NCI-H748 treated with DMSO at 0.1 percent for 48 hours (cell line): ENCODE results near the gene APOB.

Source experiments
- DNase-seq: peaks from one replicate; lab custom pipeline; 2025; lab: John Stamatoyannopoulos, UW

Gene APOB

DNA sequence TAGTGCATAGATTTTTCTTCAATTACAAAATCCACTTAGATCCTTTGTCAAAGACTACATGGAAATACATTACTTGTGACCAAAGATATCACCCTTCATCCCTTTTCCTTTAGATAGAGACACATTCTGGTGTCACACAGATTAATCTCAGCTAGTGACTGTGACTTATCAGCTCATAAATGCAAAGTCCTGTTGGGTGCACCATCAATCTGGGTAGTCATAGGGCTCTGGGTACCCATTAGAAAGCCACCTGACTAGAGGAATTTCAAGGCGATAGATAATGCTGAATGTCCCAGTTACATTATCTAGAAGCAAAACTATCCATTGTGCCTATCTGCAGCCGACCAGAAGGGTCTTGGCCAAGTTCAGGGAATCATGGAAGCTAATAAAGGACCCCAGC lies 2.6 kb upstream of the APOB start:
- no peak for DNase-seq

DNA sequence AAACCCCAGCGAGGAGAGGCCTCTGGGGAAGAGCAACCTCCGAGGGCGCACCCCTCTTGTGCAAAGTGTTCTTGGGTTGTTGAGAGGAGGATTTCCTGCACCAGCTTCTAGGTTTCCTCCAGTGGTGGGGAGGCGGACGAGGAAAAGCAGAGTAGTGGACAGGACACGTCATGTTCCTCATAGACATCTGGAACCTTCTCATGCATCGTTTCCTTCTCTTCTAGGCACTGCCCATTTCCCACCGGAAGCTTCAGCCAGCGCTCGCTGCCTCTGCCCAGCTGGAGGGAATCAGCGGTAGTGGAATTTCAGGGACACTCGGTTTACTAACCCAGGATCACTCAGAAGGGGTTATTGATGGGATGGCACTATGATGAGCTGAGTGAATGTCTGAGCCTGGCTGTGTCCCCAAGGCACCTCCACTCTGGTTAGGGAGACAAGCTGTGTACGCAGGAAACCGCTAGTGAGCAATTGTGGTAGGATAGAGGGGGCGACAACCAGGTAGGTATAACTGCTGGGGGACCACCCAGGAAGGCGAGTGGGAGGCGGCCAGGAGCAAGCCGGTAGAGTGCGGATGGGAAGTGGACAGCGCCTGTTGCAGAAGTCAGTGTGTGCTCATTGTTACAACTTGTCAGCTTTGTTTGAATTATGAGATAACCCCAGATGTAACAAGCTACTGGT lies 960 bp upstream of the APOB start:
- DNase-seq: no peak

DNA sequence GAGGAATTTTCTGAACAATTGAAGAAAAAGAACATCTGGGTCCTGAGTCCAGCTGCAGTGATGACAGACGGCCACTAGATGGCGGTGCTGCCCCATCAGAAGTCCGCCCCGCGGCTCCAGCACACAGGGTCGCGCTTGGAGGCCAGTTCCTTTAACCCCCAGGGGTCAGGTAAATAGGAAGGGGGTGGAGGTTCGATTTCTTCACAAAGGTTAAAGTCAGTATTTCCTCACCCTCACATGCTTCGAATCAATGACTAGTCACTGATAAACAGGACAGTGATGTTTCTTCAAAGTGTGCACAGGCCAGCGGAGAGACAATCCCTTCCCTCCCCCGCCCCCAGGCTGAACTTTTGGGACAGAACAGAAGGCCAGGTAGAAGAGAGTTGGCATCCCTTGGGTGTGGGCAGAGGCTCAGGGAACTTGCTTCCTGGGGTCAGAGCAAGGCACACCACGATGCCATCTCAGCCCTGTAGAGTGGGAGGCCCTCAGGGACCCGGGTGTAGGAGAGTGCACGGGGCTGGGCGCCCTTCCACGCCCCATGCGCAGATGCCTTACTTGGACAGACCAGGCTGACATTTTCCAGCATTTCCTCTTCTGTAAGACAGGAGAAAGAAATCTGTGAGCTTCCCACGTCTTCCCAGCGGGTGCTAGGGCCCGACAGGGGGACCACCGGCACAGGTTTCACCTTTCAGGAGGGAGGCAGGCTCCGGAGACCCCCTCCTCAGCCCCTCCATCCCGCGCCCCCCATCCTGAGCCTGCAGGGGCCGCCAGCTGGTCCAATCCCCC lies 722 bp downstream of the APOB start:
- DNase-seq: peak; percentile 20

DNA sequence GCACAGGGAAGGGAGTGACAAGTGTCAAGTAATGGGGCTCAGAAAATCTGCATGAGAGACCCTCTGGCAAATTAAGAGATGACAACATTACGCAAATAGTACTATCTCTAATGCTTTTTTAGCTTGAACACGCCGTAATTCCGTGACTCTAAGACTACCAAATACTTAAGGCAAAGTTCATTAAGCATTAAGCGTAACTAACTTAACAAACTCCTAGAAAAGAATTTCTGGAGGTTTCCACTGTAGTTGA lies 1.2 kb downstream of the APOB start:
- DNase-seq: no peak

DNA sequence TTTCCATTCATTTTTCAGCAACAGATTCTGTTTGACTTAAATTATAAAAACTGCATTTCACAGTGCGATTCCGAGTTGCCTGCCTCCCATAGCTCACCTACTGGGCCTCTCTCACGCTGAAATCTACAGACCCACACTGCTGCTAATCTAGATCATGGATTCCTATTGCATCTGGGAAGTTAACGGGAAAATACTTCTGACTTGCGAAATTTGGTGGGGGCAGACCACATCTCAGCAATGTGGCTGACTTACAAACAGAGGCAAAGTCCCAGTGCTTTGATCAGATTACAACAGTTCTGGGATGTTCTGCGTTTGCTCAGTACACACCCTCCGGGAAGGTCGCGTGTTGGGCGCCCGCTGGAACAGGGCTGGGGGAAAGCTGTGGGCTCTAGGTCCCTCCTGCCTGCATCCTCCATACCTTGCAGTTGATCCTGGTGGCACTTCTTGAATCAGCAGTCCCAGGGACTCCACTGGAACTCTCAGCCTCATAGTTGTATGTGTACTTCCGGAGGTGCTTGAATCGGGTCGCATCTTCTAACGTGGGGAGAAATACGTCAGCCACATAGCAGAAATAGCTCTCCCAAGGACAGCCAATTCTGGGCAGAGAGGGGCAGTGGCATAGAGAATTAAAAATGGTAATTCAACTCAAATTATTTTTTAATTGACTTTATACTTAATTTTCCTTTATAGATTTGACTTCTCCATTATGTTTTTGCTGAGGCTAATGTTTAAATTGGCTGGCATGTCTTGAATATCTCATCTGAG lies 1.7 kb downstream of the APOB start:
- DNase-seq: no peak

DNA sequence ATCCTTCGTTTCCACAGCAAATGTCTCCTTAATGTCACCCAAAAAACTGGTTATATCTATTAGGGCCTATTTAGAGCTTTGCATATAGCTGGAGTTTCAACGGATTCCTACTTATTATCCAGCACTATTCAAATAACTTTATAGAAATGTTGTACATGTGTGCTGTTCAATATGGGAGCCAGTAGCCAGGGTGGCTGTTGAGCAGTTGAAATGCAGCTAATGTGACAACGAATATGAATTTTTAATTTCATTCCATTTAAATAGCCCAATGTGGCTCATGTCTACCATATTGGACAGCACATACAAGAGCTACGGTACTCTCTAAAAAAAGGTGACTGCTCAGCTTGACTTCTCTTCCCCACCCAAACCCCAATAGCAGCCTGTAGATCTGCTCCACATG lies 2.4 kb downstream of the APOB start:
- DNase-seq: no peak

DNA sequence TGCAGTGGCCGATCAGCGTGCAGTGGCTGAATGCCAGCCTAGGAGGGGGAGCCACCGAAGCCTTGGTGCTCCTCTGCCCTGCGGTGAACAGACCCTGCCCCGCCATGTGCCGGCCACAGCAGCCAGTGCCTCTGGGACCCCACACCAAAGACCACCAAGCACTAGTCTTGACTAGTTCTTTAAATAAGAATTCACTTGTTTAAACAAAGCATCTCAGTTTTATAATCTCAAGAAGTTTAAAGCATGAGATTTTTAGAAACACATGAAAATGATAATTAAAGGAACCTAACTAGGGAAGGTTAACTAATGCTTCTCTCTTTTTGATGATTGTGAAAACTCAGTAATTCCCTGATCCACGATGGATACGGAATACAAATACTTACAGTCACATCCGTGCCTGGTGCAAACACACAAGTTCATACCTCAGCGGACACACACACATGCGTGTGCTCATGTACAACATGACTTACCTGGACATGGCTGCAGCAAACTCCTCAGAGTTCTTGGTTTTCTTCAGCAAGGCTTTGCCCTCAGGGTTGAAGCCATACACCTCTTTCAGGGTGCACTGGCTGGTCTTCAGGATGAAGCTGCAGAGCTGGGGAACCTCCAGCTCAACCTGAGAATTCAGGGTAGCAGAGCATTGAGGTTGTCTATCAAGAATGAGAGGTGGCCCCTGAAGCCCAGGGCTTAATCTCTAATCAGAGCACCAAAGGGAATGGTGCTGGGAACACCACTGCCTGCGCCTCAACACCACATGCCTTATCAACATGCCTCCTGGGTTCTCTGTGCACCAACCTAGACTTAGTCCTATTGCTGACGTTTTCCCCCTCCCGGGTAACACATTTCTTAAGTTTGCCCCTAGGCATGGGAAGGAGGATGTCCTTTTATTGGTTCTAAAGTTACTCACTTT lies 3.1 kb downstream of the APOB start:
- no peak for DNase-seq

DNA sequence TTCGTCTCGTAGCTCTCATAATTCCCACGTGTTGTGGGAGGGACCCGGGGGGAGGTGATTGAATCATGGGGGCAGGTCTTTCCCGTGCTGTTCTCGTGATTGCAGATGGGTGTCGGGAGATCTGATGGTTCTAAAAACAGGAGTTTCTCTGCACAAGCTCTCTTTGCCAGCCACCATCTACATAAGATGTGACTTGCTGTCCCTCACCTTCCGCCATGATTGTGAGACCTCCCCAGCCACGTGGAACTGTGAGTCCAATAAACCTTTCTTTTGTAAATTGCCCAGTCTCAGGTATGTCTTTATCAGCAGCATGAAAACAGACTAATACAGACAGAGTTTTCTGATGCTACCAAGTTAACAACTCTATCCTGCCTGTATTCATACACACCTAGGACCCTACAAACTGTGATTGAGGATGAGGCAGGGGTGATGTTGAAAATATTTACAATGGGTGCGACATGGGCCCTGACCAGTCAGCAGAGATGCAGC lies 3.9 kb downstream of the APOB start:
- no peak for DNase-seq

GRCh38 chr2:21039080-21039556 lies 4.8 kb downstream of the APOB start:
- DNase-seq: no peak

GRCh38 chr2:21038403-21039073 lies 5.3 kb downstream of the APOB start:
- DNase-seq: no peak

DNA sequence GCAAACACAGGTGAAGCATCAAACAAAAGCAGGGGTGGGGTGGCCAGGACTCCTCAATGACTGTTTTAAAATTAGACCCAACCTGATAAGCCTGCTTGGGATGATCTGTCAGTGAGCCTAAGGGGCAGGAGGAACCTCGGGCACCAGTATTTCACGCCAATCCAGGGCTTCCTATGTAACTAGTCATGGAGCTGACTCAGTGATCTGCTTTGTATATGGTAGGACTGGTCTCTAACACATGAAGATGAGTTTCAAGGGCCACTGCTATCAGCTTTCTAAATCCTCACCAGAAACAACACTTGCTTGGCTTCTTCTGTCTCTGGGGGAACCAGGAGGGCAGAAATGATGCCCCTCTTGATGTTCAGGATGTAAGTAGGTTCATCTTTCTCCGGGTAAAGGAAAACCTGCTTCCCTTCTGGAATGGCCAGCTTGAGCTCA lies 6.2 kb downstream of the APOB start:
- DNase-seq: no peak

GRCh38 chr2:21036708-21037670 lies 6.9 kb downstream of the APOB start:
- DNase-seq: no peak

DNA sequence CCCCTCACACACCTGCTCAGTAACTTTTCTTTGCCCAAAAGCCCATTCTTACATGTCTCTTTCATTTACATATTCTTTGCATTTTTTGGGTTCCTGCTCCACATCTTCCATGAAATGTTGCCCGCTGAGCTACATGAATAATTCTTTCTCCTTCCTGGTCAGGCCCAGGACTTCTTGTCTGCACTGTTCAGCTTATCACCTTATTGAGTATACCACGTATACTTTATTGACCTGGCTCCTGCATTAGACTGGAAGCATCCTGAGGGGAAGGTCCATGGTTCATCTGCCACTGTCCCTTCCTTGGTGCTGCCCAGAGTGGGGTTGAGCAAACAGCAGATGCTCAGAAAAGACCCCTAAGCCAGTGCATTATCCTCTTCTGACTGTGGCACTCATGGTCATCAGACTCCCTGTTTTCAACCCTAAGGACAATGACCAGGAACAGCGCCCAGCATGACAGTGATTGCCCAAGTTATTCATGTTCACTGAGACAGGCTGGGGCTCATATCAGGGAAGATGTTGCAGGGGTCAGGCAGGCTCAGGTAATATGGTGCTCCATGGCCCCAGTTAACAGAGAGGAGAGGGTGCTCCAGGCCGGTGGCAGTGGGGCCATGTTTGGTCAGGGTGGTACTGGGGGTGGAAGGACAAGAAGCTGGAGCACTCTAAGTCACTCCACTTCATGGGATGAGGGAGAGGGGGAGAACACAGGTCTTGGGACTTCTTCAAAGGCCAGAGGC lies 7.7 kb downstream of the APOB start:
- no peak for DNase-seq

DNA sequence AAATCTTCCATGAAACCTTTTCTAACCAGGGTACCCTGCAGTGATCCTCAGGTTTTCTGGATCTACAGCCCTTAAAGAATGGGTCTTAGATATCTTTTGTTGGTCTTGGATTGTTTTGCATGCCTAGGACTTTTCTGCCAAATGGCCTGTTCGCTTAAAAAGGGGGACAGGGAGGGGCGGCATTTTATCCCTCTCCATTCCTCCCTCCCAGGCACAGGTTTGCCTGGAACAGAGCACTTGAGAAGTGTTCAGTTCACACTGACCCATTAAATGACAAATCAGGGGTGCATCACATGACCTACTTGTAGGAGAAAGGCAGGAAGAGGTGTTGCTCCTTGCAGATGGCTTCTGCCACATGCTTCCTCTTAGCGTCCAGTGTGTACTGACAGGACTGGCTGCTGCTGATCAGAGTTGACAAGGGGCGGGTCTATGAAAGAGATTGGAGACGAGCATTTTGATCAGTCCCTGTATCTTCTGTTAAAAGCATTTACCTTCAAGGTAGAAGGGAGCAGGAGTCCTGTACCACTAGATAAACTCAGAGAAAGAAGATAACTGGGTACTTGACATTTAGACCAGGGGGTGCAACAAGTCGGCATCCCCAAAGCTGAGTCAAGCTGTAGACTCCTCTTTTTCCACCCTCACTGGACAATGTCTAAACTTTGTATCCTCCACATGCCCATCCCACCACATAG lies 8.4 kb downstream of the APOB start:
- DNase-seq: no peak

- DNase-seq: no peak
Observed at GRCh38 chr2:21034972-21035279, 8.9 kb downstream of the APOB start.

DNA sequence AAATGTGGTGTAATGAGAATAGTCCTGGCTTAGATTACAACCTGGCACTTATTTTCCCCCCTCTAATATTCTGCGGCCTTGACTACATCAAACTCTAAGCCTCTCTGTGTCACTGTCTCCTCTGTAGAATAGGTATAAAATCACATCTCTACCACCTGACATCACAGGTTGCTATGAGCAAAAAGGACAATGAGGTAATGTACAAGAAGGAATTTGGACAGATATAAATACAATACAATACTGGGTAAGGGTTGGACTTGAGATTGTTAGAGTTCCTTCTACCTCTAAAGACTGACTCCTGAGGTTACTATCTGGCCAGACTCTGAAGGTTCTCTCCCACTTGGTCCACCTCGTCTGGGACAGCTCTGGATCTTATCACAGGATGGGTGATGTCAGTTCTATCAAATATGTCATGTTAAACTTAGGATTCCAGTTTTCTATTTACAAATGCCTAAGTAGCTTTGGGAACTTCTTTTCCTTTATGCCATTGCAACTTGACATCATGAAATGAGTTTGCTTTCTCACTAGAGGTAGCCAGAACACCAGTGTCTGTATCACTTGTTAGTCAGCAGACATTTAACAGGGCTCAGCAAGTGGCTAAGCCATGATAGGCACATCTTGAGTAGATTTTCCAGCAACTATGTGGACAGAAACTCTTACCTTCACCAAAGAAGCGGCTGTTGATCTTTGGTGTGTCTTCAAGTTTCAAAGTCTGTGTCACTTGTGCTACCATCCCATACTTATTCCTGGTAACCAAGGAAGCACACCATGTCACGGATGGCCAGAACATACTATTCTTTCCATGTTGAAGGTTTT lies 9.5 kb downstream of the APOB start:
- DNase-seq: no peak

- no peak for DNase-seq
Observed at GRCh38 chr2:21033237-21034155, 10.4 kb downstream of the APOB start.
